ENCODE measurements around the gene RELB. TPM values are rescaled to one million over a fixed set of nuclear protein-coding genes. Genes with fewer than 3 reads are reported as not detected.

Gene RELB
- total RNA-seq, 5 donors from 2014 or later (not counting 1 experiment from before 2014, with no cell fraction given), result 29.4 to 65.5 (median 40.4) TPM

DNA sequence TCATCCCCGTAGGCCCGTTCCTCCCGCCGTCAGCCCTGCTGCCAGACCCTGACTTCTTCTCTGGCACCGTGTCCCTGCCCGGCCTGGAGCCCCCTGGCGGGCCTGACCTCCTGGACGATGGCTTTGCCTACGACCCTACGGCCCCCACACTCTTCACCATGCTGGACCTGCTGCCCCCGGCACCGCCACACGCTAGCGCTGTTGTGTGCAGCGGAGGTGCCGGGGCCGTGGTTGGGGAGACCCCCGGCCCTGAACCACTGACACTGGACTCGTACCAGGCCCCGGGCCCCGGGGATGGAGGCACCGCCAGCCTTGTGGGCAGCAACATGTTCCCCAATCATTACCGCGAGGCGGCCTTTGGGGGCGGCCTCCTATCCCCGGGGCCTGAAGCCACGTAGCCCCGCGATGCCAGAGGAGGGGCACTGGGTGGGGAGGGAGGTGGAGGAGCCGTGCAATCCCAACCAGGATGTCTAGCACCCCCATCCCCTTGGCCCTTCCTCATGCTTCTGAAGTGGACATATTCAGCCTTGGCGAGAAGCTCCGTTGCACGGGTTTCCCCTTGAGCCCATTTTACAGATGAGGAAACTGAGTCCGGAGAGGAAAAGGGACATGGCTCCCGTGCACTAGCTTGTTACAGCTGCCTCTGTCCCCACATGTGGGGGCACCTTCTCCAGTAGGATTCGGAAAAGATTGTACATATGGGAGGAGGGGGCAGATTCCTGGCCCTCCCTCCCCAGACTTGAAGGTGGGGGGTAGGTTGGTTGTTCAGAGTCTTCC lies 36.3 kb downstream of the RELB start:
- peaks cover 8 to 40% of the 10 kb centered on the region in 2 experiments for H3K4me1 ChIP-seq (ENCODE audit: control insufficient read depth in 1 of 2, extremely low read depth in 1 of 2, insufficient read depth in 2 of 2, low read length in 2 of 2)
- 95% methylated on average over 22 of the region's 37 CpGs for WGBS (ENCODE audit: insufficient coverage)
- H3K36me3 Mint-ChIP-seq, result peaks cover 36% of the 10 kb centered on the region
- H3K4me3 ChIP-seq (ENCODE audit: control insufficient read depth in 1 of 2, extremely low read depth in 1 of 2, low read length in 1 of 2), result no peak overlapping the region
- peaks cover 3 to 51% of the 10 kb centered on the region in 2 donors for H3K36me3 ChIP-seq (ENCODE audit: control insufficient read depth in 2 of 2, extremely low read depth in 1 of 2, insufficient read depth in 1 of 2, low read length in 1 of 2)
- no peaks in the 10 kb centered on the region for H3K9me3 ChIP-seq
- ChIA-PET CTCF (no interaction called here), POLR2A (no interaction called here)
- H3K9me3 Mint-ChIP-seq, result no peaks in the 10 kb centered on the region
- H3K4me3 Mint-ChIP-seq, result peak overlapping the region; percentile 46 to 100 (median 62)
- peak overlapping the region in 1 of 2 donors; percentile 52 for H3K27ac Mint-ChIP-seq
- DNase-seq, result no peak
- no peak for ATAC-seq (replicated peaks in 1 of 4)
- H3K27ac ChIP-seq (ENCODE audit: low read length), result no peak overlapping the region
- peaks cover 32 to 33% (median 32%) of the 10 kb centered on the region in 3 donors for H3K4me1 Mint-ChIP-seq
- no peaks in the 10 kb centered on the region for H3K27me3 ChIP-seq (replicated peaks in 1 of 2; ENCODE audit: control insufficient read depth in 2 of 2, extremely low read depth in 1 of 2, insufficient read depth in 2 of 2, low read length in 1 of 2)
- no peaks in the 10 kb centered on the region for H3K27me3 Mint-ChIP-seq

DNA sequence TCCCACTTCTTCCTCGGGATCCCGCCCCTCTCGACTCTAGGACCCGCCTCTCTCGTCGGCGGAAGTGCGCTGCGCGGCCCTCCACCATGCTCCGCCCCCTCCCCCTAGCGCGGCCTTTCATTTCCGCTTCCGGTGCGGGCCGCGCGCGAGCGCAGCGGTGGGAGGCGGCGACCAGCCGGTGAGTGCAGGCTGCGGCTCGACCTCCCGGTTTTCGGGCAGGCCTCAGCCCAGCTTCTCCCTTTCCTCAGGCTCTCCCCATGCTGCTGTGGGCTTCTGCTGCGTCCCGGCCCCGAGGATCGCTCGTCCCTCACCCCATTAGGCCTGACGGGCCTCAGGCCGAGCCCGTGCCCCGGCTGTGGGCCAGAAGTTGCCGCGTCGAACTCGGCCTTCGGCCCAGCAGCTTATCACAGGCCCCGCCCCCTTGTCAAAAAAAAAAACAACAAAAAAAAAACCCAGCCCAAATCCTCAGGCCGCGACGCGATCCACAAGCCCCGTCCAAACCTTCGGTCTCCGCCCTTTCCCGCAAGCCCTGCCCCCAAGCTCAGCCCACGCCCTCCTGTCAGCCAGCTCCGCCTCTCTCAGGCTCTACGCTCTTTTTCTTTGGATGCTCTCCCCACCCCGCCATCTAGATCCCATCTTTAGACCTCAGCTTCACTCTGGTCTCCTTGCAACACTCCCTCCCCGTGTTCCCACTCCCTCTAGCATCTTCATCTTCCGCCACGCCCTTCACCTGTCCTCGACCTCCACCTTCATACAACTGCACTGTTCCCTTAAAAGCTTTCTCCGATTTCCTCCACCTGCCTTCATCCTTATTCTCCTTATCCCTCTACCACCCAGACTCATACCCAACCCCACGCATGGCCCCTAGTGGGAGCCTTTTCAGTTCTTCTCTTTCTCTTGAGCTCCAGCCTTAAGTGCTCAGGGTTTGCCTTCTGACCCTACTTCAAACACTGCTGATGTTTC lies 37.9 kb downstream of the RELB start, which contains the start of gene CLASRP:
Gene CLASRP, plus strand, starts transcription at position 115 of the 963 bp plus-strand sequence. CDS start 1,168 bp downstream, outside the sequence.
- Histone ChIP-seq H3K9me3 (no peaks in the 10 kb centered on the region), H3K27ac (ENCODE audit: low read length) (peak within 1 kb of the TSS; percentile 97), H3K4me1 (ENCODE audit: control insufficient read depth in 1 of 2, extremely low read depth in 1 of 2, insufficient read depth in 2 of 2, low read length in 2 of 2) (peaks cover 8 to 41% of the 10 kb centered on the region in 2 experiments), H3K4me3 (ENCODE audit: control insufficient read depth in 1 of 2, extremely low read depth in 1 of 2, low read length in 1 of 2) (peak within 1 kb of the TSS; percentile 97 to 98), H3K36me3 (ENCODE audit: control insufficient read depth in 2 of 2, extremely low read depth in 1 of 2, insufficient read depth in 1 of 2, low read length in 1 of 2) (peaks cover 8 to 54% of the 10 kb centered on the region in 2 donors), H3K27me3 (replicated peaks in 1 of 2; ENCODE audit: control insufficient read depth in 2 of 2, extremely low read depth in 1 of 2, insufficient read depth in 2 of 2, low read length in 1 of 2) (no peaks in the 10 kb centered on the region)
- H3K9me3 Mint-ChIP-seq, result no peaks in the 10 kb centered on the region
- H3K27me3 Mint-ChIP-seq, result no peaks in the 10 kb centered on the region
- DNase-seq (peak; percentile 65 to 93 (median 83)), ATAC-seq (replicated peaks in 1 of 4) (peak; percentile 94 to 98 (median 97))
- WGBS (ENCODE audit: insufficient coverage), result 3% methylated on average over 62 of the region's 62 CpGs
- peak within 1 kb of the TSS; percentile 87 to 94 for H3K27ac Mint-ChIP-seq
- H3K4me3 Mint-ChIP-seq, result peak within 1 kb of the TSS; percentile 94 to 100 (median 96)
- peaks cover 29% of the 10 kb centered on the region for H3K36me3 Mint-ChIP-seq
- H3K4me1 Mint-ChIP-seq, result peaks cover 32 to 33% (median 33%) of the 10 kb centered on the region in 3 donors
- ChIA-PET CTCF (interaction anchor here (0.6 to 2.1 kb wide), 8 partner anchors 20 to 149 kb away, joined by 3 to 9 read pairs (median 4); partner anchors contain the start of genes BLOC1S3 (in 1 of the 2), RELB (in 1 of the 2) and TRAPPC6A (in 1 of the 2)), POLR2A (interaction anchor here (0.6 to 1.7 kb wide), 8 partner anchors 10 to 149 kb away, joined by 3 to 8 read pairs (median 3); partner anchors contain the start of genes BLOC1S3 (in 1 of the 2) and RELB (in 1 of the 2))

DNA sequence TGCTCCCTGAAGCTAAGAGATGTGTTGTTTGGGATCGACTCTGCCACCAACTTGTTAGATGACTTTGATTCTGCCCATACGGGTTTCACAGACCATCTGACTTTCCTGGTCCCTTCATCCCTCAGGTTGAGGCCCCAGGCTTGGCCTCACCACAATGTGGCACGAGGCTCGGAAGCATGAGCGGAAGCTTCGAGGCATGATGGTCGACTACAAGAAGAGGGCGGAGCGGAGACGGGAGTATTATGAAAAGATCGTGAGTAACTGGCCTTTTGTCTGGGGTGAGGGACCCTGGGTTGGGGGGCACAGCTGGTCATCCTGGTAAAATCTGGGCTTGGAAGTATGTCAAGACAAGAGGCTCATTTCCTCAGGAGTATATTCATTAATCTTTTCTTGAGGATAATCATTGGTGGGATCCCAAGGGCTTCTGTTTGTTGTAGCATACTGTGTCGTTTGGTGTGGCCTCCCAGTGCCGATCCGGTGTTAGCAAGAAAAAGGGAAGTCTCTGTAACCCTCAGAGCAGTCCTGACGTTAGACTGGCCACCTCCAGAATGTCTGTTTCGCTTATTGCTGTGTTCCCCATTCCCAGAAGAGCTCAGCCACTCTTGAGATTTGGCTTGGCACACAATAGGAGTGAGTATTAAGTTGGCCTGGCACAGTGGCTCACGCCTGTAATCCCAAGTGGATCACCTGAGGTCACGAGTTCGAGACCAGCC lies 39.0 kb downstream of the RELB start:
- peak overlapping the region; percentile 97 to 98 for H3K4me3 ChIP-seq (ENCODE audit: control insufficient read depth in 1 of 2, extremely low read depth in 1 of 2, low read length in 1 of 2)
- ChIA-PET POLR2A (interaction anchor here (0.6 to 1.2 kb wide), 2 partner anchors 11 to 20 kb away, joined by 3 read pairs; no protein-coding TSS in a partner anchor), CTCF (interaction anchor here in 1 of 2 donors (1.1 to 2.1 kb wide), 4 partner anchors 19 to 138 kb away, joined by 4 to 9 read pairs (median 4); partner anchors contain the start of genes BLOC1S3, RELB and TRAPPC6A)
- Mint-ChIP-seq H3K4me1 (peaks cover 36 to 38% (median 37%) of the 10 kb centered on the region in 3 donors), H3K36me3 (peaks cover 23% of the 10 kb centered on the region), H3K4me3 (peak overlapping the region; percentile 94 to 100 (median 96)), H3K27me3 (no peaks in the 10 kb centered on the region), H3K27ac (peak overlapping the region; percentile 61 to 87), H3K9me3 (no peaks in the 10 kb centered on the region)
- ATAC-seq (replicated peaks in 1 of 4), result no peak
- H3K27ac ChIP-seq (ENCODE audit: low read length), result peak overlapping the region; percentile 97
- 83% methylated on average over 16 of the region's 19 CpGs for WGBS (ENCODE audit: insufficient coverage)
- H3K36me3 ChIP-seq (ENCODE audit: control insufficient read depth in 2 of 2, extremely low read depth in 1 of 2, insufficient read depth in 1 of 2, low read length in 1 of 2), result peaks cover 8 to 56% of the 10 kb centered on the region in 2 donors
- no peak for DNase-seq
- no peaks in the 10 kb centered on the region for H3K9me3 ChIP-seq
- peaks cover 8 to 47% of the 10 kb centered on the region in 2 experiments for H3K4me1 ChIP-seq (ENCODE audit: control insufficient read depth in 1 of 2, extremely low read depth in 1 of 2, insufficient read depth in 2 of 2, low read length in 2 of 2)
- H3K27me3 ChIP-seq (replicated peaks in 1 of 2; ENCODE audit: control insufficient read depth in 2 of 2, extremely low read depth in 1 of 2, insufficient read depth in 2 of 2, low read length in 1 of 2), result no peaks in the 10 kb centered on the region

DNA sequence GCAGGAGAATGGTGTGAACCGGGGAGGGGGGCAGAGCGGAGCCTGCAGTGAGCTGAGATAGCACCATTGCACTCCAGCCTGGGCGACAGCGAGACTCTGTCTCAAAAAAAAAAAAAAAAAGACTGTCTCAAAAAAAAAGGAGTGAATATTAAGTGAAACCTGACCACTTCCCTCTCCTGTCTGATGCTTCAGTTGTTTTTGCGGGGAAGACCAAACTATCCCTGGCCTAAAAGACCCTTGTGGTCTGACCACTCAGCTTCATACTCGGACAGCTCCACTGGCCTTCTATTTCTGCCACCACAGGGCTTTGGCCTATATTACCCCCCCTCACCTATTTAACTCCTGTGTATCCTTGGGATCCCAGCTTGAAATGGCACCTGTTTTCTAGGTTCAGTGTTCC lies 39.9 kb downstream of the RELB start:
- no peak for DNase-seq
- no peaks in the 10 kb centered on the region for H3K27me3 Mint-ChIP-seq
- ChIA-PET POLR2A (no interaction called here), CTCF (interaction anchor here in 1 of 2 donors (1.1 kb wide), 1 partner anchor 19 kb away, joined by 3 read pairs; no protein-coding TSS in a partner anchor)
- peaks cover 44 to 48% (median 46%) of the 10 kb centered on the region in 3 donors for H3K4me1 Mint-ChIP-seq
- H3K9me3 Mint-ChIP-seq, result no peaks in the 10 kb centered on the region
- H3K27ac Mint-ChIP-seq, result peak overlapping the region in 1 of 2 donors; percentile 55
- H3K36me3 Mint-ChIP-seq, result peaks cover 25% of the 10 kb centered on the region
- H3K27ac ChIP-seq (ENCODE audit: low read length), result no peak overlapping the region
- no peaks in the 10 kb centered on the region for H3K27me3 ChIP-seq (replicated peaks in 1 of 2; ENCODE audit: control insufficient read depth in 2 of 2, extremely low read depth in 1 of 2, insufficient read depth in 2 of 2, low read length in 1 of 2)
- ATAC-seq (replicated peaks in 1 of 4), result no peak
- H3K36me3 ChIP-seq (ENCODE audit: control insufficient read depth in 2 of 2, extremely low read depth in 1 of 2, insufficient read depth in 1 of 2, low read length in 1 of 2), result peaks cover 8 to 58% of the 10 kb centered on the region in 2 donors
- H3K9me3 ChIP-seq, result no peaks in the 10 kb centered on the region
- 90% methylated on average over 2 of the region's 6 CpGs for WGBS (ENCODE audit: insufficient coverage)
- peak overlapping the region; percentile 37 to 100 (median 96) for H3K4me3 Mint-ChIP-seq
- no peak overlapping the region for H3K4me3 ChIP-seq (ENCODE audit: control insufficient read depth in 1 of 2, extremely low read depth in 1 of 2, low read length in 1 of 2)
- H3K4me1 ChIP-seq (ENCODE audit: control insufficient read depth in 1 of 2, extremely low read depth in 1 of 2, insufficient read depth in 2 of 2, low read length in 2 of 2), result peaks cover 8 to 53% of the 10 kb centered on the region in 2 experiments

DNA sequence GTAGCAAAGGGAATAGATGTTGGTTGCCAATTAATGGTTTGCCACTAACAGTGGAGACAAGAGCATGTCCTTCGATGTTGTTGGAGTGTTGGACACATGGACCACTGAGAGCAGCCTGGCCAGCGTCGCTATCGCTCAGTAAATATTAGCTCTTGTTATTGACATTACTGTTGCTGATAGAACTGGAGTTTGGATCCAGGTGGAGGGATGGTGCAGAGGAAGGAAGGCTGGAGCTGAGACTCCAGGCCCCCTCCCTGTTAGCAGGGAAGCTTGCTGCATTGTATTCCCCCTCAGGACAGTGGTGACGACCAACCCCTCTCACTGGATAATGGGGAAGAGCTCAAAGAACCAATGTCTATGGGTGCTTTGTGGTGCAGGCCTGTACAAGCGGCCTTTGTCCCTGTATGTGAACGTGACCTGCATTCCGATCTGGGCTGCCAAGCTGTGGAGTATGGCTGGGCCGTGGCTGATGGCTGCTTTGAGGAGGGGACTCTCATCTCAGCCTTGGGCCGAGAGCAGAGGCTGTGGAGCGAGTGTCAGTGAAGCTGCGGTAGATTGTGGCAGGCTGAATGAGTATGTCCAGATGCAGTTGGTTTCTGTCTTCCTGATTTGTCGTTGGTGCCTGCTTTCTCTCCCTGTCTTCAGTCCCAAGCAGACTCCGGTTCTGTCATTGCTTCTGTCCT lies 44.5 kb downstream of the RELB start:
- no peak for DNase-seq
- no peaks in the 10 kb centered on the region for H3K9me3 Mint-ChIP-seq
- 96% methylated on average over 12 of the region's 14 CpGs for WGBS (ENCODE audit: insufficient coverage)
- no peak overlapping the region for H3K4me3 ChIP-seq (ENCODE audit: control insufficient read depth in 1 of 2, extremely low read depth in 1 of 2, low read length in 1 of 2)
- H3K27me3 ChIP-seq (replicated peaks in 1 of 2; ENCODE audit: control insufficient read depth in 2 of 2, extremely low read depth in 1 of 2, insufficient read depth in 2 of 2, low read length in 1 of 2), result no peaks in the 10 kb centered on the region
- H3K36me3 ChIP-seq (ENCODE audit: control insufficient read depth in 2 of 2, extremely low read depth in 1 of 2, insufficient read depth in 1 of 2, low read length in 1 of 2), result peaks cover 8 to 57% of the 10 kb centered on the region in 2 donors
- H3K27me3 Mint-ChIP-seq, result no peaks in the 10 kb centered on the region
- ChIA-PET POLR2A (no interaction called here), CTCF (no interaction called here)
- H3K4me1 ChIP-seq (ENCODE audit: control insufficient read depth in 1 of 2, extremely low read depth in 1 of 2, insufficient read depth in 2 of 2, low read length in 2 of 2), result peaks cover 2 to 39% of the 10 kb centered on the region in 2 experiments
- no peak overlapping the region for H3K27ac ChIP-seq (ENCODE audit: low read length)
- no peak overlapping the region for H3K4me3 Mint-ChIP-seq
- H3K4me1 Mint-ChIP-seq, result peaks cover 53 to 61% (median 53%) of the 10 kb centered on the region in 3 donors
- no peak for ATAC-seq (replicated peaks in 1 of 4)
- H3K9me3 ChIP-seq, result no peaks in the 10 kb centered on the region
- H3K36me3 Mint-ChIP-seq, result peaks cover 24% of the 10 kb centered on the region
- H3K27ac Mint-ChIP-seq, result no peak overlapping the region
